HG02610 (cell line): ENCODE measurements around the gene IGSF21.

ENCODE experiments used
- ATAC-seq: cut with Tn5 transposase; IDR thresholded peaks from one replicate; pipeline ENCODE4 v1.9.1; 2021; ENCODE audit warnings: mild to moderate bottlenecking, moderate library complexity; ENCODE audit not compliant: unreplicated experiment

The IGSF21 gene

DNA sequence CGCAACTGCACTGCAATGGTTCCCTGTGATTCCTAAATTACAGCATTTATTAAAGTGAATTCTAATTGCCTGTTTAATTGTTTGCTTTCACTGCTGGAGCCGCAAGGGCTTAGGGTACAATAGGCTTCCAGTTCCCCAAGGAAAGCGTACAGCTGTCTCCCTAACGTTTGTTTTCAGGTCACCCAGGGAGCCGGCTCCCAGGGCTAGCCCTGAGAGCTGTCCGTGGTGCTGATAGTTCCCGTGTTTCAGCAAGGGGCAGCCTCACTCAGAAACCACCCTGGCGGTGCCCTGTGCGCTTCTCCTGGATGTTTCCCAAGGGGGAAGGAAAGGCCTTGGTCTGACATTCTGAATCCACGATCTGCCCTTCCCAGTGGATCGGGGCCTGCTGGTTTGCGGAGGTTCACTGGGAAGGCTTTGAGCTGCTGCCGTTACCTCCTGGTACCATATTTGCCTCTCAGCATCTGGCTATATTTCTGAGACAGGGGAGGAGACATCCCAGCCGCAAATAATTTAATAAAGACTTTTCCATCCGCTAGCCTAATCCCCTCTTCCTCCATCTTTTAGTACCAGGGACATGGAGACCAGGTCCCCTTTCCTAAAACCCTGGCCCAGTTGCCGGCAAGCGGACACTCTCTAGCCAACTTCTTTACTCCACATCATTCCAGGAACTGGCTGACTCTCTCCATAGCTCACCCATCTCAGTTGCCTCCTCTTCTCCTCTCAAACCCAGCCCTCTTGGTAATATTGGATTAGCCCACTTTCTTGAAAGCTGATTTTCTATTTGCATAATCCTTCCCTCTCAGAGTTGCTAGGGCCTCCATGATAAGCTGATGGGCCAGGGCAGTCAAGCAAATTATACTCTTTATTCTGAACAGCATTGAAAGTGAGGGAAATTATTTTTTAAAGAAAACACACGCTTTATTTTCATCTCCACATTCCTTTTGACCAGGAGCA, 149.0 kb downstream of the IGSF21 start:
- ATAC-seq = no peak

DNA sequence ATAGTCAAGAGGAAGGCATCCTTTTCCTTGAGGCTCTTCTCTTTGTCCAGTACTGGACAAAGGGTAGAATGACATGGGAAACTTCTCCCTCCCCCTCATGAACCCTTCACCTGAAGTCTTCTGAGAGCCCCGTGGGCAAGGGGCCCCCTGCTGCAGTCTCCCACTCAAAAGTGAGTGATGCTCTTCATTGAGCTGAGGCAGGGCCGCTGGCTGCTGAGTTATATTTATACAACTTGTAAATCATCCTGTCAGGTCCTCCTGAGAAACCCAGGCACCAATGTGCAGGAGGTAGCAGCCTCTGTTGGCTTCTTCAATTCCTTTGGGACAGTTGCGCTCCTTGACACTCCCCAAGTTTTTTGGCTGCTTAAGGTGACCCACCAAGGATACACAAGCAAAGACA, 150.2 kb downstream of the IGSF21 start:
- ATAC-seq = no peak

GRCh38 chr1:18261891-18262290, 154.3 kb downstream of the IGSF21 start:
- no peak for ATAC-seq

DNA sequence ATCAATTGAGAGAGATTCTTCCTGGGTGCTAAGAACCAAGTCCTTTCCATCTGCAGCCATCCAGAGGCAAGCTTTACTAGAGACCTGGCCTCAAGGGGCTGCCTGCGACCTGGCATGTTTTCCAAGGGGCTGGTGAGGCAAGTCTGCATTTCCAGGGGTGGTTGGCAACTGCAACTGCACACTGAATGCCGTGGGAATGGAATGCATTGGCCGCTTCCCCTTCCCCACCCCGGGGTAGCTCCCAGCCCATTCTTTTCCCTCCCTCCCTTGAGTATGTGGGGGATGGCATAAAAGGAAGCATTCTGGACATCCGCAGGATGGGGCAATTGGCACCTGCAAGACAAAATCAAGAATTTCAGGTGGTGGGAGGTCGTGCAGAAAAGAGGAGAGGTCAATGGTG, 155.1 kb downstream of the IGSF21 start:
- no peak for ATAC-seq

- no peak for ATAC-seq
These were observed 156.0 kb downstream of the IGSF21 start for GRCh38 chr1:18263547-18264120.

GRCh38 chr1:18264450-18265039, 156.9 kb downstream of the IGSF21 start:
- ATAC-seq = no peak

- ATAC-seq = no peak
These were observed 158.0 kb downstream of the IGSF21 start for GRCh38 chr1:18265641-18266040.

DNA sequence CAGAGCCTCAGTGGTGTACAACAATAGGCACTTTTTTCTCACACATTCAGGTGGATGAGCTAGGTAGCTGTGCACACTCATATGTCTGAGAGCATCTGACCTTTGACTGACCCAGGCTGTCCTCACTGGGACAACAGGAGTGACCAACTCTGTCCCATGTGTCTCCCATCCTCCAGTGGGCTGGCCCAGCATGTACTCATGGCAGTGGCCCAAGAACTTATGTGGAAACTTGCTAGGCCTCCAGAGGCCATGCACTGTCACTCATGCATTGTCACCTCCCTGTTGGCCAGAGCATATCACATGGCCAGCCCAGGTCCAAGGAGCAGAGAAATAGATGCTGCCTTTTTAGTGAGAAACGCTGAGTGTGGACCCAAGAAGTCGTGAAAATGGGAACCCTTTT, 158.8 kb downstream of the IGSF21 start:
- no peak for ATAC-seq

DNA sequence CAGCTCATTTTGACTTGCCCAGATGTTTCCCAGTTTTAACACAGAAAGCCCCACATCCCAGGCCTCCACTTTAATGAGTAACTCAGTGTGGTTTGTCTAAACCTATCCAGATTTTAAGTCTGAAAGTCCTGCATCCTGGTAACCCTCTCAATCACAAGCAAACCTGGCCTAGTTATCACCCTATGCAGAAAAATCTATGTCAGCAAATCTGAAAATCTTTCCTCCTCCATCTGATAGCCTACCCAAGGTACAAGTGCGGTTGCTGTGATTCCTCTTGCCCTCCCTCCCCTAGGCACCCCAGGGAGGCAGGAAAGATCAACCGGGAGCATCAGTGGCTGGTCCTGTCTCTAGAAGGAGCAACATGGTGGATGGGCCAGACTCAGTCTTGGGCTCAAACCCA, 163.7 kb downstream of the IGSF21 start:
- ATAC-seq = no peak

DNA sequence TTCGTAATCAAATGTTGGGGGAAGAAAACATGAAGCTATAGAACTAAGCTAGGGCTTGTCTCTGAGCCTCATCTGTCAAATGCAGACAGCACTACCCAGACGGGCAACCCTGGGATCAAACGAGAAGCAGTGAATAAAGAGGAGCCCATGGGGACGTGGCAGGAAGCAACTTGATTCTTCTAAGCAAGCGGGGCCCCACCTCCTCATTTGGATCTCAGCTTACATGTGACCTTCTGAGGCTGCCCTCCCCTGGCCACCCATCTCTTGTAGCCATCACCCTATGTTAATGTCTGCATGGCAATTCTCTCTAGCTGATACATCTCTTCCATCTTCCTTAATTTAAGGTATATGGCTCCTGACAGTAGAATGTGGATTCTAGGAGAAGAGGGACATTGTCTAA, 171.3 kb downstream of the IGSF21 start:
- ATAC-seq = no peak

GRCh38 chr1:18279351-18280074, 171.9 kb downstream of the IGSF21 start:
- ATAC-seq = no peak

DNA sequence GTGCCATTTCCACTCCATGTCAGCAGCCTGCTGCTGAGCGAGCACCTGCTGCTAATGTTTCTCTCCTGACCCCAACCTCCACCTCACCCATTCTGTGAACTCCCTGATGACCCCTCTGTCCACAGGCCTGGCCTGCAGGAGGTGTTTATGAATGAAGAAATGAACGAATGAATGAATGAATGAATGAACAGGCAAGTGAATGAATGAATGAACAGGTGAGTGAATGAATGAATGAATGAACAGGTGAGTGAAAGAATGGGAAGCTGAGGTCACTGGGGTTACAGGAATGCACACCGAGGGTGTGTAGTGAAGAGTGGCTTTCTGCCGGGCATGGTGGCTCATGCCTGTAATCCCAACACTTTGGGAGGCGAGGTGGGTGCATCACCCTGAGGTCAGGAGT, 173.4 kb downstream of the IGSF21 start:
- no peak for ATAC-seq

DNA sequence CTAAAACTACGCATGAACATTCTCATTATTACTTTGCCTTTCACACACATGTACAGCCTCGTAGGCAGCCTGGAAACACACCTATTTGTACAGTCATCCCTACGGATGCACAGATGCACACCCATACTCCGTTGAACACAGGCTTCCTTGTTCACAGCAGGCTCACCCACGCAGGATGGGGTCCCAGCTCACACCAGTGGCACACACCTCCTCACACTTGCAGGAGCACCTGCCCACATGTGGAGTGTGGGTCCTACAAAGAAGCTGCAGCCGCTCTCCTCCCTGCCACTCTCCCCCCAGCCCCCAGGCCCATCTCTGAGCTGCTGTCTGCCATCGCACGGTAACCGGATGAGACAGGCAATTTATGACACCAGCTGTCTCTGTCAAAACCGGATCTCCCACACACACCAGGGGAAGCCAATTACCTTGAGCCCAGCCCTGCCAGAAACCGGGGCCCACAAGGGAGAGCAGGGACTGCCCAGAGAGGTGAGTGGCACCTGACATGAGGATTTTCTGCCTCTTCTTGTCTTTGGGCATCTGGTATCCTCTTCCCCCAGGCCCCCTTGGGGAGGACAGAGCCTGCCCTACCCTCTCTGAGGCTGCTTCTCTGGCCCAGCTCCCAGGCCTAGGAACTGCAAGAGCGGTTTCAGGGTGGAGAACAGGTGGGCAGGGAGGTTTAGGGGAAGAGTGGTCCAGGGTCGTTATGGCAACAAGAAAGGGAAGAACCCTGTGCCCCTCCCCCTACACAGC, 175.4 kb downstream of the IGSF21 start:
- no peak for ATAC-seq

- no peak for ATAC-seq
These were observed 176.2 kb downstream of the IGSF21 start for GRCh38 chr1:18283601-18284385.

- no peak for ATAC-seq
These were observed 177.4 kb downstream of the IGSF21 start for GRCh38 chr1:18284805-18285537.

GRCh38 chr1:18285538-18285924, 177.9 kb downstream of the IGSF21 start:
- ATAC-seq = no peak

- ATAC-seq = no peak
These were observed 181.1 kb downstream of the IGSF21 start for GRCh38 chr1:18288722-18289121.

DNA sequence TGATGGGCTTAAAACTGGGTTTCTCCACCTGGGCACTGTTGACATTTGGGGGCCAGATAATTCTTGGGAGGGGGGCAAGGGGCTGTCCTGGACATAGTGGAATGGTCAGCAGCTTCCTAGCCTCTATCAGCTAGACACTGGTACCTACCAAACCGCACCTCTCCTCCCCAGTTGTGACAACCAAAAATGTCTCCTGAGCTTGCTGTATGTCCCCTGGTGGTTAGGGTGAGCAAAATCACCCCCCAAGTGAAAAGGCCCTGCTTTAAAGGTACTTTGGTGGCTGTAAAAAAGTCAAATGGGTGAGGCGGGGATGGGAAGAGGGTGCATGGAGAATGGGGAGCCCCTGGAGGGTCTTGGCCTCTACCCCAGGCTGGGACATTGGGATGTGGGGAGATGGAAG, 182.0 kb downstream of the IGSF21 start:
- no peak for ATAC-seq

DNA sequence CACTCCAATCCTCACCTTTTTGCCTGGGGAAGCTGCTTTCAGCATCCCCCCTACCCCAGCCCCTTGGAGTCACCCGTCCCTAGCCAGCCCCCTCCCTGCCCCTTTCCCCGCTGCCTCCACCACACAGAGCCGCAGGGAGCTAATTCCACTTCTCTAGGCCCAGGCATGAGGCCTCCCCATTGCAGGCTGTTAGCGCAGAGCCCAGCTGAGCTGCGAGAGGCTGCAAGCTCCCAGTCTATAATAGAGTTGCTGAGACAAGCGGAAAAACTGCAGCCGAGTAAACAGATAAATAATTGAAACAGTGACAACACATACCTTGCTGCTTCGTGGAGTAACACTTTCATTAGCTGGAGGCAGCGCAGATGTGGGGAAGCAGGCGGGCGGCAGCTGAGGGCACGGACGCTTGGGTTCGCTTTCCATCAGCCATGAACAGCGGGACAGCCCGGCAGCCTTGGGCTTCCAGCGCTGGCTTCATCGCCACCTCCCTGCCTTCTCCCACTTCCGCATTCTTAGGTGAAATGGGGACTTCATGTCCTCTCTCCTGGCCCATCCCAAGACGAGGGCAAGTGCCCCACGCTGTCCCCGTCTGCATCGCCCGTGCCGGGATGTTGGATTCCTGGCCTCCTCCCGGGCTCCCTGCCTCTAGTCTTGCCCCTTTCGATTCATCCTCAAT, 183.3 kb downstream of the IGSF21 start:
- no peak for ATAC-seq
